ELR (cell line): ENCODE results near the gene HOOK2.
A peak's percentile ranks its signal among the peaks of the same experiment; 100 is the strongest.
"Not testable (repeated sequence)": the region's sequence is repeated elsewhere in the genome, so short reads cannot be mapped to it uniquely, and the experiment has no call there.

ENCODE experiments used
- DNase-seq: peaks from one replicate; pipeline ENCODE4 v3.0.0-alpha.2; 2015; ENCODE audit warnings: low read depth

HOOK2 gene, protein sequence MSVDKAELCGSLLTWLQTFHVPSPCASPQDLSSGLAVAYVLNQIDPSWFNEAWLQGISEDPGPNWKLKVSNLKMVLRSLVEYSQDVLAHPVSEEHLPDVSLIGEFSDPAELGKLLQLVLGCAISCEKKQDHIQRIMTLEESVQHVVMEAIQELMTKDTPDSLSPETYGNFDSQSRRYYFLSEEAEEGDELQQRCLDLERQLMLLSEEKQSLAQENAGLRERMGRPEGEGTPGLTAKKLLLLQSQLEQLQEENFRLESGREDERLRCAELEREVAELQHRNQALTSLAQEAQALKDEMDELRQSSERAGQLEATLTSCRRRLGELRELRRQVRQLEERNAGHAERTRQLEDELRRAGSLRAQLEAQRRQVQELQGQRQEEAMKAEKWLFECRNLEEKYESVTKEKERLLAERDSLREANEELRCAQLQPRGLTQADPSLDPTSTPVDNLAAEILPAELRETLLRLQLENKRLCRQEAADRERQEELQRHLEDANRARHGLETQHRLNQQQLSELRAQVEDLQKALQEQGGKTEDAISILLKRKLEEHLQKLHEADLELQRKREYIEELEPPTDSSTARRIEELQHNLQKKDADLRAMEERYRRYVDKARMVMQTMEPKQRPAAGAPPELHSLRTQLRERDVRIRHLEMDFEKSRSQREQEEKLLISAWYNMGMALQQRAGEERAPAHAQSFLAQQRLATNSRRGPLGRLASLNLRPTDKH

DNA sequence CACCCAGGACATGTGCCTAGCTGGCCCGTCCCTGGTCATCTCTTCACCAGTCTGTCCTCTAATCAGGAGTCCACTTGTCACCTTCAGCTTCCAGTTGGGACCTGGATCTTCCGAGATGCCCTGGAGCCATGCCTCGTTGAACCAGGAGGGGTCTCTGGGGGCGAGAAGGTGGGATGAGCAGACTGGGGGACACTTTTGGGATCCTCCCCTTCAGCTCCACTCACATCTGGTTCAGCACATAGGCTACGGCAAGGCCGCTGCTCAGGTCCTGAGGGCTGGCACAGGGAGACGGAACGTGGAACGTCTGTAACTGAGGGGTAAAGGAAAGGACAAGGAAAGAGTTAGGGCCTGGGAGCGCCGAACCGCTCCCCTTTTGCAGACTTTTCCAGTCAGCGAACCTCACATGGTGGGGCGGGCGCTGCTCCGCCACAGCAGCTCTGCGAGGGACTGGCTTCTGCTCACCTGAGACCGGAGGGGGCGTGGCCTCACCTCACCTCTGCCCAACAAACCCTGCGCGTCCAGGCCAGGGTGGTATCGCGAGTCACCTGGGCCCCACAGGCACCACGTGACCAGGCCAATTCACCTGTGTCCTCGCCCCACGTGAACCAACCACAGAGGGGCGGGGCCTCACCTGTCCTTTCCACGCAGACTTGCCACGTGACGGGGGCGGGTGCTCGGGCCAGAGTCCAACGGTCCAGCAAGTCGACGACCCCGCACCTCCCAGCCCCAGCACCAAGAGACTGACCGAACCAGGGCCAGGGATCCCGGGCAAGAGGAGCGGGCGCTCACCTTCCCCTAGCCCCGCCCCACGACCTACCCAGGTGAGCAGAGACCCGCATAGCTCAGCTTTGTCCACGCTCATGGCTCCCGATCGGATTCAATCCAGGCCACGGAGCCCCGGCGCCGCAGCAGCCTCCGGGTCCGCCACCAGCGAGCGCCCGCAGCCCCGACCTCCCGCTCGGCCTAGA is at the start of gene HOOK2:
TSS of gene HOOK2 (minus strand) at position 965 of the 968 bp plus-strand sequence. CDS start at position 862, 103 bp downstream.
- no peak for DNase-seq

DNA sequence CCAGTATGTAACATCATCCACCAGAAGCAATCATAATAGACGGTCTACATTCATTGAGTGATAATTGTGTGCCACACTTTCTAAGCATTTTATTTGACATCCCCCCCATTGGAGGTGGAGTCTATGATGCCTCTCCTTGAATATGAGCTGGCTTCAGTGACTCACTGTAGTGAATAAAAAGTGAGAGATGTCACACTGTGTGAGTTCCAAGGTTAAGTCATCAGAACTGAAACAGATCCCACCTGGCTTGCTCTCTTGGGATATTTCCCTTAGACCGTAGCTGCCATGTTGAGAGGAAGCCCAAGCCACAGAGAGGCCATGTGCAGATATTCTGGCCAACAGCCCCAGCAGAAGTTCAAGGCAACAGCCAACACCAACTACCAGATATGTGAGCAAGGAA is 46.4 kb upstream of the HOOK2 start:
- DNase-seq, result peak; percentile 55

DNA sequence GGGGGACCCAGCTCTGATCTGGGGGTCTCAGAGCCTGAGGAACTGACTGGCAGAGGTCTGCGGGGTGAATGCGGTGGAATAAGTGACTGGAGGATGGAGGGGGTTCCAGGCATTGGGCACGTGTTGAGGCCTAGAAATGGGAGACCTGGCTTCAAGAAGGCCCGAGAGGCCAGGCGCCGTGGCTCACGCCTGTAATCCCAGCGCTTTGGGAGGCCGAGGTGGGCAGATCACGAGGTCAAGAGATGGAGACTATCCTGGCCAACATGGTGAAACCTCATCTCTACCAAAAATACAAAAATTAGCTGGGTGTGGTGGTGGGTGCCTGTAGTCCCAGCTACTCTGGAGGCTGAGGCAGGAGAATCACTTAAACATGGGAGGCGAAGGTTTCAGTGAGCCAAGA is 42.5 kb upstream of the HOOK2 start:
- DNase-seq, result not testable (repeated sequence)

DNA sequence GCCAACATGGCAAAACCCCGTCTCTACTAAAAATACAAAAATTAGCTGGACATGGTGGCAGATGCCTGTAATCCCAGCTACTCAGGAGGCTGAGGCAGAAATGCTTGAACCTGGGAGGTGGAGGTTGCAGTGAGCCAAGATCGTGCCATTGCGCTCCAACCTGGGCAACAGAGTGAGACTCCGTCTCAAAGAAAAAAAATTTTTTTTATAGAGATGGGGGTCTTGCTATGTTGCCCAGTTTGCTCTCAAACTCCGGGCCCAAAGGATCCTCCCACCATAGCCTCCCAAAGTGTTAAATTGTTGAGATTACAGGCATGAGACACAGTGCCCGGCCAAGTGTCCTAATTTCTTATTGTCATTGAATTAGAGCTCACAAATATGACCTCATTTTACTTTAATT is 41.8 kb upstream of the HOOK2 start:
- DNase-seq, result not testable (repeated sequence)

DNA sequence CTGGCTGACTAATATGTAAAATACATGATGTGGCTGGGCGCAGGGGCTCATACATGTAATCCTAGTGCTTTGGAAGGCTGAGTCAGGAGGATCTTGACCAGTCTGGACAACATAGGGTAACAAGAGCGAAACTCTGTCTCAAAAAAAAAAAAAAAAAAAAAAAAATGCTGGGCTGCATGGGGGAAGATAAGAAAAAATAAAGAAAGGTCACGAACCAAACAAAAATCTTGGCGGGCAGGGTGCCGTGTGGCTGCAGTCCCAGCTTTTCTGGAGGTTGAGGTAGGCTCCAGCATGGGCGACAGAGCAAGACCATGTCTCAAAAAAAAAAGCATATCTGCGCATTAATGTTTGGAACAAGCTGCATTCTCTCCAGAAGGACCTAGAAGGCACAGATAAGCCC is 39.7 kb upstream of the HOOK2 start:
- DNase-seq, result no peak

DNA sequence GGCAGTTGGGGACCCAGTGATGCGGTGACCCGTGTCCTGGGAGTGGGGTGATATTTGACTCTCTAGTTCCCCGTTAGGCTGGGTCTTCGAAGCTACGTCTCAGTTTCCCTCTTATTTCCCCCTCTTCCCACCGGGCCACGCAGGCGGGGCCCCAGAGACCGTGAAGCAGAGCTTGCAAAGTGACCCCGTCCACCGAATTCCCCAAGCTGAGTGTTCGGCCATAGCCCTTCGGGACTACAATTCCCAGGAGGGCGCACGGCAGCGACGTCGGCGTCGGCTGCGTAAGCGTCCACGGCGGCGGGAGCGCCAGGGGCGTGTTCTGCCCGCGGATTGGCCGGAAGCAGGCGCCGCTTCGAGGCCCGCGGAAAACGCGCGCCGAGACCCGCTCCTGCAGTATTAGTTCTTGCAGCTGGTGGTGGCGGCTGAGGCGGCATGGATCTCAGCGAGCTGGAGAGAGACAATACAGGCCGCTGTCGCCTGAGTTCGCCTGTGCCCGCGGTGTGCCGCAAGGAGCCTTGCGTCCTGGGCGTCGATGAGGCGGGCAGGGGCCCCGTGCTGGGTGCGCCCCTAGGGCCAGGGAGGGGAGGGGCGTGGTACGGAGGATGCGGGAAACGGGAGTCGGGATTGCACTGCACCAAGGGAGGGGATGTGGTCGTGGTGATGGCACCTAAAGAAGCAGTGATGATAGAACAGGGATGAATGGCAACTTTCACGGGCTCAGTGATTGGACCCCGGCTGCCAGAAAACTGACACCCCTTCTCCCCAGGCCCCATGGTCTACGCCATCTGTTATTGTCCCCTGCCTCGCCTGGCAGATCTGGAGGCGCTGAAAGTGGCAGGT is 31.1 kb upstream of the HOOK2 start, which contains the start of gene RNASEH2A:
TSS of gene RNASEH2A (plus strand) at position 343 of the 840 bp plus-strand sequence. CDS start at position 433, 90 bp downstream.
- peak; percentile 93 for DNase-seq

DNA sequence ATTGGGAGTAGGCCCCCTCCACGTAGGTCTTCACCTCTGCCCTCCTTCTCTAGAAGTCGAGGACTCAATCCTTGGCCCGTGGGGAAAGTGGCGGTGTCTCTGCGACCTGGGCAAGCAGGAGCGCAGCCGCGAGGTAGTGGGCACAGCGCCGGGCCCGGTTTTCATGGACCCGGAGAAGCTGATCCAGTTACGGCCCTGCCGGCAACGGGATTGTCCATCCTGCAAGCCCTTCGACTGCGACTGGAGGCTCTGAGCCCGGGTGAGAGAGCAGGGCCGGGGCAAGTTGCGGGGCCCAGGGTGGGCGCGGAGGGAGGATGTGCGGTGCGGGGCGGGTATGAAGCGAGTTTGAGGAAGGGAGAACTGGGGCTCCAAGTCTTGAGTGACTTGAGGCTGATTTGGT is 28.7 kb upstream of the HOOK2 start:
- no peak for DNase-seq

DNA sequence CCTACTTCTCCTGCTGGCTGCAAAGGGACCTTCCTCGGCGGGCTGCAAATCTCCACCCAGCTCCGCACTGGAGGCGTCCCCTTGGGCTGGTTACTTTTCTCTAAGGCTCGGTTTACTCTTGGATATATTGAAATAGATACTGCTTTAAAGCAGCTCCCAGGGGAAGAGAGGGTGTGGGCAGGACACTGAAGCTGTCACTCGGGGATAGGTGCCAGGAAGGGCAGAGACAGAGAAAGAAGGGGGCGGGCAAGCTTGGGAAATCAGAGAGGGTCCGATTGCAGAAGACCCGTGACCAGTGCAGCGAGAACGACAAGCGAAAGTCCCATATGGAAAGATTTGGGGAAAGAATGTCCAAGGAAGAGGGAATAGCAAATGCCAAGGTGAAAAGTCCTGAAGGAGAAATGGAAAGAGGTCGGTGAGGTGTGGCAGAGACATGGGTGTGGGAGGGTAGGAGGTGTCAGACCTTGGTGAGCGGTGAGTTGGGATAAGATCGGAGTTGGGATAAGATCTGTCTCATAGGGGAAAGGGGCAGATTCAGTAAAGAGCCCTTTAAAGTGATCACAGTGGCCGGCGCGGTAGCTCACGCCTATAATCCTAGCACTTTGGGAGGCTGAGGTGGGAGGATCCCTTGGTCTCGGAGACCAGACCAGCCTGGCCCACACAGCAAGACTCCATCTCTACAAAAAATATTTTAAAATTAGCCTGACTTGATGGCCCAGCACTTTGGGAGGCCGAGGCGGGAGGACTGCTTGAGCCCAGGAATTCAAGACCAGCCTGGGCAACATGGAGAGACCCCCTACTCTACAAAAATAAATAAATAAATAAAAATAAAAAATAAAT is 27.1 kb upstream of the HOOK2 start:
- DNase-seq, result peak; percentile 42

DNA sequence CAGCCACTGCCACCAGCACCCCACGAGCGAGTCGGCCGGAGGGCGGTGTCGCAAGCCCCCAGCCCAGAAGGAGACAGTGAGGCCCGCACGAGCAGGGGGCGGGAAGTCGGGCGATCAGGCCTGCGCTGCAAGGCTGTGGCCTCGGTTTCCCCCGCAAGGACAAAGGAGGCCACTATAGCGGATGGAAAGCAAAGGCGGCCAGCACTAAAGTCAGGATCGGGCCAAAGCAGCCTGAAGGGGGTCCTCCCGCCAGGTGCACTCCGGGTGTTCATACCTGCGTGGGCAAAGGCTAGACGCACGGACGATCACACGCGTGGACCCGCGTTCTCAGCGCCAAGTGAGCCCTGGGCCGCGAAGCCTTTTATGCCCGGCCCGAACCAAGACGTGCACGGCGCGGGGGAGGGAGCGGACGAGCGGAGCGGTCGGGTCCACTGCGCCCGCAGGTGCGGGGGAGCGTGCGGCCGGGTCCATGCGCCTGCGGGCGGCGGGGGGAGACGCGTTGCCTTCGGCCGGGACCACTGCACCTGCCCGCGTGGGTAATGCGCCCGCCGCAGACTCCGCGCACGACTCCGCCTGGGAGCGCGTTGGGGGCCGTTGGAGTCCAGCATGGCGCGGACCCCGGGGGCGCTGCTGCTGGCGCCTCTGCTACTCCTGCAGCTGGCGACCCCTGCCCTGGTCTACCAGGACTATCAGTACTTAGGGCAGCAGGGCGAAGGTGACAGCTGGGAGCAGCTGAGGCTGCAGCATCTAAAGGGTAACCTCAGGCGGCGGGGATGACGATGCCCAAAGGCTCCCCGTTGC is 26.3 kb upstream of the HOOK2 start, which contains the start of the genes PRDX2 and THSD8:
TSS of gene PRDX2 (minus strand) at position 335 of the 801 bp plus-strand sequence. CDS start 539 bp downstream, outside the sequence.
TSS of gene THSD8 (plus strand) at position 604 of the 801 bp plus-strand sequence. CDS start at position 607, 3 bp downstream.
- DNase-seq, result peak; percentile 84

DNA sequence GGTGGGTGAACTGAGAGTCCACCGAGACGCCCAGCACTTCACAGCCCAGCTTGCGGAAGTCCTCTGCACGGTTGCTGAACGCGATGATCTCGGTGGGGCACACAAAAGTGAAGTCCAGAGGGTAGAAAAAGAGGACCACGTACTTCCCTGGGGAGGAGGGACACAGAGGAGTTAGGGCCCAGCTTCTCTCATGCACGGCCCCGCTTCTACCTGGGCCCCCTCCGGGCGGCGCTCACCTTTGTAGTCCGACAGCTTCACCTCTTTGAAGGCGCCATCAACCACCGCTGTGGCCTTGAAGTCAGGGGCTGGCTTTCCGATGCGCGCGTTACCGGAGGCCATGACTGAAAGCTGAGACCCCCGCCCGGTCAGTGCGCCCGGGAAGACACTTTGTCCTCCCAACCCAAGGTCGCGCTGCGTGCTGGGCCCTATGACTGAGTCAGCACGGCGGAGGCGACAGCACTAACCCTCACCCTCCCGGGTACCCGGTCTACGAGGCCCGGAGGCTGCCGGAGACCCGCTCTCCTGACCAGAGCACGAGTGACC is 25.6 kb upstream of the HOOK2 start:
- peak; percentile 31 for DNase-seq

DNA sequence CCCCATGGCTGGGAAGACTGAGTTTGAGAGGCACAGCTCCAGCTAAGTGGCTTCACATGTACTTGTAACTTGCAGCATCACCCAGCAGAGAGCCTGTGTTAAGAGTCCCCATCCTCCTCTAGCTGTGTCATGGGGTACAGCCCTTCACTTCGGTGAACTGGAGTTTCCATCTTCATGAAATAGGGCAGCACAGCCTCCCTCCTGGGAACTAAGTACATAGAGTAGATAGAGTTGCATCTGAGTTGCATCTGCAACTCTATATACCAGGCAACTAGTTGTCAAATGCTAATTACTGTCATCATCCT is 25.1 kb upstream of the HOOK2 start:
- DNase-seq, result no peak

DNA sequence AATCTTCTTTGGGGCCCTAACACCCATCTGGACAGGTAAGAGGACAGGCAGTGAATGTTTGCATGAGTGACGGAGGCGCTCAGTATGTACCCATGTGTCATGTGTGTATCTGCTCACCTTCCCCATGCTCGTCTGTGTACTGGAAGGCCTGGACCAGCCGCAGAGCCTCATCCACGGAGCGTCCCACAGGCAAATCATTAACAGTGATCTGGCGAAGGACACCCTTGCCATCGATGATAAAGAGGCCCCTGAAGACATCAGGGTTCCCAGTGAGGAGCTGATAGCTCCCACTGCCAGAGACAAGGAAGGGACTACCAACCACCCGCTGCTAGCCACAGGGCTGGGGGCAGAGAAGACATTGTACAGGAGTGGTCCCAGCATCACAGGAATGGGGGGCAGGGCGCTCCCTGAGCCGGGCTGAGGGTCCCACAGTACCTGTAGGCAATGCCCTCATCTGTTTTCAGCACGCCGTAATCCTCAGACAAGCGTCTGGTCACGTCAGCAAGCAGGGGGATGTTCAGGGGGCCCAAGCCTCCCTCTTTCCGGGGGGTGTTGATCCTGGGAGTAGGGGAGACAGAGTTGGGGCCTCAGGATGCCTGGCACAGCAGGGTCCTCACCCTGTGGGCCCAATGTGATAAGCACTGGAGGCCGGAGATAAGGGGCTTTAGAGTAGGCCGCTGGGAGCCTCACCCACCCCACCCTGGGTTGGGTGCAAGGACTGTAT is 24.6 kb upstream of the HOOK2 start:
- no peak for DNase-seq

DNA sequence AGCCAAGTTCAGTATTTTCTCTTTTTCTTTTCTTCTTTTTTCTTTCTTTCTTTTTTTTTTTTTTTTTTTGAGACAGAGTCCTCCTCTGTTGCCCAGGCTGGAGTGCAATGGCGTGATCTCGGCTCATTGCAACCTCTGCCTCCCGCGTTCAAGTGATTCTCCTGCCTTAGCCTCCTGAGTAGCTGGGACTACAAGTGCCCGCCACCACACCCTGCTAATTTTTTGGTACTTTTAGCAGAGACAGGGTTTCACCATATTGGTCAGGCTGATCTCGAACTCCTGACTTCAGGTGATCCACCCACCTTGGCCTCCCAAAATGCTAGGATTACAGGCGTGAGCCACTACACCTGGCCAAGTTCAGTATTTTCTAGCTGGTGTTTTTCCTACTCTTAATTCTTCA is 22.3 kb upstream of the HOOK2 start:
- DNase-seq, result not testable (repeated sequence)

DNA sequence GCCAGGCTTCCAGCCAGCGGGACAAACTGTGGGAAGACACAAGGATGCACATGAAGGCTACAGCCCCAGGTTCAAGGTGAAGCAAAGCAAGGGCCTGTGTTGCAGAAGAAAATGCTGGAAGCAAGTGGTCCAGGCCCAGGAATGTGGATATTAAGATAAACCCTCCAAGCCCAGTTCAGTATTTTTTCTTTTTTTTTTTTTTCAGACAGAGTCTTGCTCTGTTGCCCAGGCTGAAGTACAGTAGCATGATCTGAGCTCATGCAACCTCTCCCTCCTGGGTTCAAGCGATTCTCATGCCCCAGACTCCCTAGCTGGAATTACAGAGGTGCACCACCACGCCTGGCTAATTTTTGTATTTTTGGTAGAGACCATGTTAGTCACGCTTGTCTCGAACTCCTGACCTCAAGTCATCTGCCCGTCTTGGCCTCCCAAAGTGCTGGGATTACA is 21.8 kb upstream of the HOOK2 start:
- DNase-seq, result no peak

DNA sequence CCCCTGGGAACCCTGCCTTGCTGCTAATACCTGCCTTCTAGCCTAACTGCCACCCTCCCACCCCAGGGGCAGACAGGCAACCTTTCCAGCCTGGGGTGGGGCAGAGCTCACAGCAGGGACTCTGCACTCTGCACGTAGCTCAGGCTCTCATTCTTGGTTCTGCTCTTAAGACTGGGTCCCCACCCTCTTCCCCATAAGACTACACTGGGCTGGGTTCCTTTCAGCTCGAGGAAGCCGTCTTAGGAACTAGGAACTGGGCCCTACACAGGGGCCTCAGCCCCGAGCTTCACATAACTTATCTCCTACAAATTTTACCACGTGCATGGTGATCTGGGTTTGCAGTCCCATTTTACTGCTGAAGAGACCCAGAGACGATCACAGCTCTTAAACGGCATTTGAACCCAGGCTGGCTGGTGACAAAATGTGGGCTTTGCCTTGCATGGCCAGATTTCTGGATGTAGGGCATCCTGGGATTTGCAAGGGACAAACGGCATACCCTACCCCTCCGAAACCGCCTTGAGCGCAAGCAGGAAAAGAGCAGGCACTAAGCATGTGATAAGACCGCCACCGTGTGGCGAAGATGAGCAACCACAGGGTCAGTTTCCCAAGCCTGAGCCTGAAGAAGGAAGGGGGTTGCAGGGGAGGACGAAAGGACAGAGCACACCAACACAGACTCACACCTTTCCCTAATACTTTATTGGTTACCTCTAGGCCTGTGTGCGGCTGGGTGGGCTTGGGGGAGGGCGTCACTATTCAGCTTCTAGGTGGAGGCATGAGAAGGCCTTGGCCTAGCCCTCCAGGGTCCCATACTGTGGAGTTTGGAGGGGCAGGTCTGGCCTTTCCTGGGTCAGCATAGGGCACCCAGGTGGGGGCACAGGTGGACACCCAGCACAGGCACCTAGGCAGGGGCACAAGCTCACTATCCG is 21.1 kb upstream of the HOOK2 start:
- DNase-seq, result peak; percentile 85

DNA sequence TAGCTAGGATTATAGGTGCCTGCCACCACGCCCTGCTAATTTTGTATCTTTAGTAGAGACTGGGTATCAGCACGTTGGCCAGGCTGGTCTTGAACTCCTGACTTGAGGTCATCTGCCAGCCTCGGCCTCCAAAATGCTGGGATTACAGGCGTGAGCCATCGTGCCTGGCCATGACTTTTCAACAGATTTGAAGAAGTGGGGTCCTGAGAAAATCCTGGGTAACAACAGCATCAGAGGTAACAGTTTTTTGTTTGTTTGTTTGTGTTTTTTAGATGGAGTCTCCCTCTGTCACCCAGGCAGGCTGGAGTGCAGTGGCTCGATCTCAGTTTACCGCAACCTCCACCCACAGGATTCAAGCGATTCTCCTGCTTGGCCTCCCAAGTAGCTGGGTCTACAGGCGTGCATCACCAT is 19.6 kb upstream of the HOOK2 start:
- DNase-seq, result no peak
